HCT116 (cell line): ENCODE data around the gene SYNGR3. TPM values are rescaled to one million over a fixed set of nuclear protein-coding genes. Genes with fewer than 3 reads are reported as not detected.
A peak's percentile ranks its signal among the peaks of the same experiment; 100 is the strongest.

Experiments used
- ATAC-seq: fragments of 200-7000 bp; cut with Tn5 transposase; 2 replicates; pipeline ENCODE4 v1.9.1; 2020; ENCODE audit warnings: mild to moderate bottlenecking, moderate library complexity
- BruUV-seq: library from RNA; stranded (reverse); fragments of 400-500 nt; replicated peaks from 2 replicates; lab custom pipeline; 2021; lab: Mats Ljungman, UMichigan
- CTCF ChIA-PET: fragments of 300-600 bp; sonication (Branson Sonifier 250); formaldehyde crosslinking; loops from one replicate; lab custom pipeline; 2021; ENCODE audit warnings: antibody characterized with exemption; lab: Charles Lee
- POLR2A ChIA-PET: fragments of 300-600, 350-600 bp; sonication (Branson Sonifier 250); formaldehyde crosslinking; loops from one replicate; lab custom pipeline; 2021; ENCODE audit warnings: antibody characterized with exemption; lab: Charles Lee
- RAD21 ChIA-PET, 2 experiments: fragments of 300-600 bp; sonication (Branson Sonifier 250); formaldehyde crosslinking; loops; one replicate each; lab custom pipeline; 2023; ENCODE audit warnings: low total read pairs in 2 of 2; ENCODE audit not compliant: uncharacterized antibody in 2 of 2, unreplicated experiment in 2 of 2, low non-redundant PET in 1 of 2; lab: Charles Lee
- DNase-seq: peaks from one replicate; pipeline ENCODE4 v3.0.0-alpha.2; 2010; ENCODE audit warnings: low read depth, low spot score
- H2AFZ ChIP-seq: fragments of 200-600 bp; shearing (Covaris generic), sonication (generic); 2 replicates; pipeline ENCODE4 v1.6.1; 2017; ENCODE audit warnings: low read depth, mixed run types, mixed read lengths, antibody characterized with exemption, low read length; ENCODE audit not compliant: poor library complexity, severe bottlenecking
- H3K27ac ChIP-seq: 2 replicates; pipeline ENCODE4 v1.5.1; 2012; ENCODE audit warnings: low read depth, low read length
- H3K27me3 ChIP-seq: fragments of 200-600 bp; sonication (generic); 2 replicates; pipeline ENCODE4 v1.6.1; 2016; ENCODE audit warnings: mixed run types, low read length, mixed read lengths; ENCODE audit not compliant: insufficient read depth
- H3K36me3 ChIP-seq, 2 experiments: fragments of 200-500 bp in 1 of 2; fragments of 200-600 bp in 1 of 2; sonication (Bioruptor generic) in 1 of 2; sonication (generic) in 1 of 2; 2 replicates each; pipeline versions ENCODE4 v1.5.1 to v1.6.1; 2014 to 2016; ENCODE audit warnings: low read length in 2 of 2, inconsistent platforms in 1 of 2, mixed read lengths in 1 of 2, mixed run types in 1 of 2; ENCODE audit not compliant: insufficient read depth in 2 of 2, control insufficient read depth in 1 of 2
- H3K4me1 ChIP-seq, 2 experiments: fragments of 200-600 bp in 1 of 2; sonication (generic) in 1 of 2; 2 replicates each; pipeline versions ENCODE4 v1.5.1 to v1.6.1; 2012 to 2017; ENCODE audit warnings: low read length in 2 of 2, inconsistent platforms in 1 of 2, mild to moderate bottlenecking in 1 of 2, mixed read lengths in 1 of 2, mixed run types in 1 of 2, moderate library complexity in 1 of 2; ENCODE audit not compliant: insufficient read depth in 2 of 2, control insufficient read depth in 1 of 2
- H3K4me2 ChIP-seq: fragments of 200-600 bp; sonication (generic); 2 replicates; pipeline ENCODE4 v1.6.1; 2017; ENCODE audit warnings: mixed run types, low read length, mixed read lengths
- H3K4me3 ChIP-seq, 2 experiments: fragments of 200-600 bp in 1 of 2; sonication (generic) in 1 of 2; replicated peaks in 1 of 2; 2 replicates each; pipeline ENCODE4 v1.5.1; 2011 to 2016; ENCODE audit warnings: low read length in 2 of 2, control low read depth in 1 of 2, low read depth in 1 of 2, mild to moderate bottlenecking in 1 of 2, mixed read lengths in 1 of 2, mixed run types in 1 of 2
- H3K79me2 ChIP-seq: fragments of 200-600 bp; sonication (generic); 2 replicates; pipeline ENCODE4 v1.6.1; 2017; ENCODE audit warnings: mild to moderate bottlenecking, mixed run types, low read length, moderate library complexity, mixed read lengths; ENCODE audit not compliant: insufficient read depth
- H3K9ac ChIP-seq: fragments of 200-600 bp; sonication (generic); 2 replicates; pipeline ENCODE4 v1.6.1; 2016; ENCODE audit warnings: low read length, mixed read lengths
- H3K9me2 ChIP-seq: fragments of 200-600 bp; sonication (generic), shearing (Covaris generic); 2 replicates; pipeline ENCODE4 v1.6.1; 2017; ENCODE audit warnings: mixed run types, mild to moderate bottlenecking, moderate library complexity; ENCODE audit not compliant: insufficient read depth
- H3K9me3 ChIP-seq, 2 experiments: fragments of 200-500 bp in 1 of 2; fragments of 200-600 bp in 1 of 2; sonication (Bioruptor generic) in 1 of 2; sonication (generic) in 1 of 2; 2 replicates each; pipeline ENCODE4 v1.6.1; 2014 to 2017; ENCODE audit warnings: low read length in 2 of 2, mixed read lengths in 2 of 2, inconsistent platforms in 1 of 2, low read depth in 1 of 2, mild to moderate bottlenecking in 1 of 2, mixed run types in 1 of 2, moderate library complexity in 1 of 2; ENCODE audit not compliant: control insufficient read depth in 1 of 2, insufficient read depth in 1 of 2
- H4K20me1 ChIP-seq: fragments of 200-600 bp; sonication (generic), shearing (Covaris generic); 2 replicates; pipeline ENCODE4 v1.6.1; 2017; ENCODE audit warnings: mixed run types, mild to moderate bottlenecking, moderate library complexity; ENCODE audit not compliant: insufficient read depth
- CBX3 ChIP-seq: IDR thresholded peaks from 2 replicates; pipeline ENCODE4 v1.6.1; 2012; ENCODE audit warnings: low read depth
- CEBPB ChIP-seq: IDR thresholded peaks from 2 replicates; pipeline ENCODE4 v1.6.1; 2012; ENCODE audit warnings: low read depth
- EGR1 ChIP-seq: IDR thresholded peaks from 2 replicates; pipeline ENCODE4 v1.6.1; 2012; ENCODE audit warnings: low read depth
- EZH2phosphoT487 ChIP-seq: fragments of 200-600 bp; IDR thresholded peaks from 2 replicates; pipeline ENCODE4 v1.6.1; 2018; ENCODE audit warnings: antibody characterized with exemption, borderline replicate concordance
- FOSL1 ChIP-seq: IDR thresholded peaks from 2 replicates; pipeline ENCODE4 v1.6.1; 2012; ENCODE audit warnings: low read depth
- POLR2AphosphoS5 ChIP-seq: IDR thresholded peaks from 2 replicates; pipeline ENCODE4 v1.6.1; 2011; ENCODE audit warnings: mild to moderate bottlenecking, low read depth, low read length, moderate library complexity
- RAD21 ChIP-seq: IDR thresholded peaks from 2 replicates; pipeline ENCODE4 v1.6.1; 2012; ENCODE audit warnings: low read depth, mild to moderate bottlenecking
- SIN3A ChIP-seq: IDR thresholded peaks from 2 replicates; pipeline ENCODE4 v1.6.1; 2012; ENCODE audit warnings: low read depth
- SRF ChIP-seq: IDR thresholded peaks from 2 replicates; pipeline ENCODE4 v1.6.1; 2012; ENCODE audit warnings: low read depth
- TCF7L2 ChIP-seq: IDR thresholded peaks from 2 replicates; pipeline ENCODE4 v1.7.0; 2011; ENCODE audit warnings: borderline replicate concordance, inconsistent platforms; ENCODE audit not compliant: insufficient read depth, insufficient read length; ENCODE audit errors: extremely low read depth
- ZBTB33 ChIP-seq: IDR thresholded peaks from 2 replicates; pipeline ENCODE4 v1.6.1; 2011; ENCODE audit warnings: mild to moderate bottlenecking, low read length, moderate library complexity; ENCODE audit not compliant: insufficient replicate concordance; ENCODE audit errors: extremely low read depth
- intact Hi-C: fragments of 100-400 bp; cut with micrococcal nuclease; formaldehyde crosslinking; loops from 2 replicates; pipeline ENCODE4 v1.10.0; 2022
- total RNA-seq: library from RNA; stranded (reverse); gene quantifications from one replicate; pipeline ENCODE4 v1.2.1, GENCODE V29; 2021; ENCODE audit not compliant: unreplicated experiment
- TF ChIP-seq, protein P1 (sequence below): IDR thresholded peaks from 2 replicates; pipeline ENCODE4 v1.6.1; 2012
- TF ChIP-seq, protein P2 (sequence below), 3 experiments: fragments of 200-600 bp in 1 of 3; sonication (generic) in 1 of 3; IDR thresholded peaks in 2 of 3; conservative IDR thresholded peaks in 1 of 3; 2 replicates each; pipeline ENCODE4 v1.5.1; 2012 to 2017; ENCODE audit warnings: low read depth in 2 of 3, low read length in 2 of 3, antibody characterized with exemption in 1 of 3, borderline replicate concordance in 1 of 3, control low read depth in 1 of 3, mild to moderate bottlenecking in 1 of 3, mixed read lengths in 1 of 3, mixed run types in 1 of 3, moderate library complexity in 1 of 3; ENCODE audit not compliant: insufficient read depth in 1 of 3

SYNGR3 gene
- total RNA-seq, 1 experiment from 2014 or later = 11.5 TPM

DNA sequence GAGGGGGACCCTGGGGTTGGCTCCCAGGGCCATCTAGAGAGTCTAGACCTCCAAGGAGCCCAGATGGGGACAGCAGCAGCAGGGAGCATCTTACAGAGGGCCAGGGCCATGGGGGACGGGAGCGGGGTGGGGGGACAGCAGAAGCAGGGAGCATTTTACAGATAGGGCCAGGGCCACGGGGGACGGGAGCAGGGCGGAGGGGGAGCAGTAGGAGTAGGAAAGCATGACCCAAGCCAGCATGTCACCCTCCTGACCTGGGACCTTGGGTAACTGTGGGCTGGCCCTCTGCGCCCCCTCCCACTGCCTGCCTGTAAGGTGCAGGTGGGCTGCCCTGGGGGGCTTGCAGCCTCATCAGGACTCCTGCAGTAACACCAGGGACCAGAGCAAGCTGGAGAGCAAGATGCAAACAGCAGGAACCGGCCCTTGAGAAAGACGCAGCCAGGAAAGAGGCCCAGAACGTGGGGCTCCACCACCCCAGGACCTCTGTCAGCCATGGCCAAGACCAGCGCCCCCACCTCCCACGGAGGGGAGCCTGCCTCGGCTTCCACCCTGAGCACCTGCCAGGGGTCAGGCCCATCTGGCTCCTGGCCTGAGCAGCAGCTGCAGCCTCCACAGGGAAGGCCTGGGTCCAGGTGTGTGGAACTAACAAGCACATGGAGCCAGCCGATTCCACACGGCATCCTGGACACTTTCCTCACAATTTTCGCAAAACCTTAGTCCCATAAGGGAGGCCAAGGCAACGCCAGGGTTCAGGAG, 17.5 kb downstream of the SYNGR3 start:
- BruUV-seq = no TSS peak
- Histone ChIP-seq H3K9ac (peak overlapping the region; percentile 97), H2AFZ (no peak overlapping the region), H3K27me3 (no peaks in the 10 kb centered on the region)
- intact Hi-C loops = no loop called here
- no peak for TF ChIP-seq RAD21
- no peak for TF ChIP-seq ZBTB33
- no peak for TF ChIP-seq EGR1
- no peak for TF ChIP-seq SRF
- TF ChIP-seq EZH2phosphoT487 = no peak
- no peak for TF ChIP-seq SIN3A
- no peak for TF ChIP-seq CBX3
- no peak for TF ChIP-seq TCF7L2
- TF ChIP-seq, protein P1, sequence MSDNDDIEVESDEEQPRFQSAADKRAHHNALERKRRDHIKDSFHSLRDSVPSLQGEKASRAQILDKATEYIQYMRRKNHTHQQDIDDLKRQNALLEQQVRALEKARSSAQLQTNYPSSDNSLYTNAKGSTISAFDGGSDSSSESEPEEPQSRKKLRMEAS = no peak
- no peak for TF ChIP-seq POLR2AphosphoS5
- TF ChIP-seq FOSL1 = no peak
- no peak for TF ChIP-seq CEBPB
- TF ChIP-seq, protein P2, sequence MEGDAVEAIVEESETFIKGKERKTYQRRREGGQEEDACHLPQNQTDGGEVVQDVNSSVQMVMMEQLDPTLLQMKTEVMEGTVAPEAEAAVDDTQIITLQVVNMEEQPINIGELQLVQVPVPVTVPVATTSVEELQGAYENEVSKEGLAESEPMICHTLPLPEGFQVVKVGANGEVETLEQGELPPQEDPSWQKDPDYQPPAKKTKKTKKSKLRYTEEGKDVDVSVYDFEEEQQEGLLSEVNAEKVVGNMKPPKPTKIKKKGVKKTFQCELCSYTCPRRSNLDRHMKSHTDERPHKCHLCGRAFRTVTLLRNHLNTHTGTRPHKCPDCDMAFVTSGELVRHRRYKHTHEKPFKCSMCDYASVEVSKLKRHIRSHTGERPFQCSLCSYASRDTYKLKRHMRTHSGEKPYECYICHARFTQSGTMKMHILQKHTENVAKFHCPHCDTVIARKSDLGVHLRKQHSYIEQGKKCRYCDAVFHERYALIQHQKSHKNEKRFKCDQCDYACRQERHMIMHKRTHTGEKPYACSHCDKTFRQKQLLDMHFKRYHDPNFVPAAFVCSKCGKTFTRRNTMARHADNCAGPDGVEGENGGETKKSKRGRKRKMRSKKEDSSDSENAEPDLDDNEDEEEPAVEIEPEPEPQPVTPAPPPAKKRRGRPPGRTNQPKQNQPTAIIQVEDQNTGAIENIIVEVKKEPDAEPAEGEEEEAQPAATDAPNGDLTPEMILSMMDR (IDR thresholded peaks at IDR 0.05 in 2 of 3, conservative IDR thresholded peaks at IDR 0.05 in 1 of 3; ENCODE audit: borderline replicate concordance in 1 of 3, insufficient read depth in 1 of 3, low read depth in 2 of 3, low read length in 2 of 3) = no peak
- TF ChIP-seq, all 23 proteins: peak for 0
- Histone ChIP-seq H3K79me2 (peaks cover 78% of the 10 kb centered on the region), H3K4me3 (peak overlapping the region in 1 of 2 experiments; percentile 79; a peak in 1 of 4 replicates), H3K9me3 (no peaks in the 10 kb centered on the region), H3K4me2 (peak overlapping the region; percentile 92), H3K27ac (peak overlapping the region; percentile 92), H3K36me3 (peaks cover 6 to 19% of the 10 kb centered on the region in 2 experiments; a peak in 3 of 4 replicates), H4K20me1 (peaks cover 9% of the 10 kb centered on the region; the same call in 1 of the 2 replicates), H3K4me1 (peaks cover 28 to 62% of the 10 kb centered on the region in 2 experiments), H3K9me2 (no peaks in the 10 kb centered on the region)
- CTCF ChIA-PET = interaction anchor here (1.2 kb wide), 1 partner anchor 133 kb away, joined by 5 read pairs; no protein-coding TSS in a partner anchor
- ATAC-seq = no peak
- POLR2A ChIA-PET = interaction anchor here (0.6 to 1.4 kb wide), 3 partner anchors 9 to 148 kb away, joined by 3 read pairs; partner anchors contain the start of genes NPW and TRAF7
- DNase-seq = no peak
- RAD21 ChIA-PET = no interaction called here
